ENCODE data around the gene RAB3GAP1.

DNA sequence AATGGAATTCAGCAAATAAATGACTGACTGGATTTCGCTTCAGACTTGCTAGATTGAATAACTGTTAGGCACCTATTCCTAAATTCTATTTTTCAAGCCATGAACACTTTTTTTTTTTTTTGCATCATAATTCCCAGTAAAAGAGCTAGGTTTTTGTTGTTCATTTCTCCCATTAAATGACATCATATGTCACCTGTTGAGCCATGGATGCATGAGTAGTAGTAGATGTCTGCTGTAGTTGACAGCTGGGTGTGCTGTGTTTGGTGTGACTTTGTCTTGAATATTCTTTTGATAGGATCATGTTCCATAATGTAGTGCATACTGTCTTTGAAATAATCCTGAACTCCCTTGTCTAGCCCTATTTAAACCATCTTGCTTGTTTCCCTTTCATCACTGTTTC lies 115.2 kb downstream of the RAB3GAP1 start:
- TF ChIP-seq, protein P1, sequence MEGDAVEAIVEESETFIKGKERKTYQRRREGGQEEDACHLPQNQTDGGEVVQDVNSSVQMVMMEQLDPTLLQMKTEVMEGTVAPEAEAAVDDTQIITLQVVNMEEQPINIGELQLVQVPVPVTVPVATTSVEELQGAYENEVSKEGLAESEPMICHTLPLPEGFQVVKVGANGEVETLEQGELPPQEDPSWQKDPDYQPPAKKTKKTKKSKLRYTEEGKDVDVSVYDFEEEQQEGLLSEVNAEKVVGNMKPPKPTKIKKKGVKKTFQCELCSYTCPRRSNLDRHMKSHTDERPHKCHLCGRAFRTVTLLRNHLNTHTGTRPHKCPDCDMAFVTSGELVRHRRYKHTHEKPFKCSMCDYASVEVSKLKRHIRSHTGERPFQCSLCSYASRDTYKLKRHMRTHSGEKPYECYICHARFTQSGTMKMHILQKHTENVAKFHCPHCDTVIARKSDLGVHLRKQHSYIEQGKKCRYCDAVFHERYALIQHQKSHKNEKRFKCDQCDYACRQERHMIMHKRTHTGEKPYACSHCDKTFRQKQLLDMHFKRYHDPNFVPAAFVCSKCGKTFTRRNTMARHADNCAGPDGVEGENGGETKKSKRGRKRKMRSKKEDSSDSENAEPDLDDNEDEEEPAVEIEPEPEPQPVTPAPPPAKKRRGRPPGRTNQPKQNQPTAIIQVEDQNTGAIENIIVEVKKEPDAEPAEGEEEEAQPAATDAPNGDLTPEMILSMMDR (conservative IDR thresholded peaks at IDR 0.05): no peak
- TF ChIP-seq ZFX (IDR thresholded peaks at IDR 0.05): no peak
